Uterus (tissue), 4 donors: ENCODE data around the gene SEPTIN5. TPM values are rescaled to one million over a fixed set of nuclear protein-coding genes. Genes with fewer than 3 reads are reported as not detected.

Experiments
- DNase-seq, 2 donors: peaks; one replicate each; pipeline ENCODE4 v3.0.0-alpha.2; 2019 to 2020
- H3K27ac ChIP-seq, 2 donors: fragments of 200-600 bp; sonication (generic); 1 replicate in 1 of 2; 2 replicates in 1 of 2; pipeline ENCODE4 v1.5.1; 2016 to 2018
- H3K27me3 ChIP-seq, 2 donors: fragments of 200-600 bp; sonication (generic); one replicate each; pipeline ENCODE4 v1.5.1; 2018 to 2019; ENCODE audit warnings: control low read depth in 1 of 2
- H3K36me3 ChIP-seq, 2 donors: fragments of 200-600 bp; sonication (generic); one replicate each; pipeline ENCODE4 v1.5.1; 2019; ENCODE audit warnings: control low read depth in 1 of 2
- H3K4me1 ChIP-seq, 2 donors: fragments of 200-600 bp; sonication (generic); one replicate each; pipeline ENCODE4 v1.5.1; 2018 to 2019; ENCODE audit warnings: control low read depth in 1 of 2
- H3K4me3 ChIP-seq, 2 donors: fragments of 200-600 bp; sonication (generic); 1 replicate in 1 of 2; 2 replicates in 1 of 2; pipeline ENCODE4 v1.5.1; 2018 to 2019; ENCODE audit warnings: mild to moderate bottlenecking in 1 of 2
- H3K9me3 ChIP-seq, 2 donors: fragments of 200-600 bp; sonication (generic); one replicate each; pipeline ENCODE4 v1.5.1; 2019; ENCODE audit warnings: control low read depth in 1 of 2
- CTCF ChIP-seq, 4 experiments: fragments of 200-600 bp in 2 of 4; fragments of 450-650 bp in 2 of 4; sonication (generic) in 2 of 4; IDR thresholded peaks; one replicate each; pipeline ENCODE4 v1.5.1; 2016 to 2019; ENCODE audit warnings: antibody characterized with exemption in 4 of 4, mild to moderate bottlenecking in 2 of 4, moderate library complexity in 1 of 4
- POLR2A ChIP-seq, 2 donors: fragments of 450-650 bp; IDR thresholded peaks; one replicate each; pipeline ENCODE4 v1.6.1; 2016; ENCODE audit warnings: antibody characterized with exemption in 2 of 2, mild to moderate bottlenecking in 1 of 2, moderate library complexity in 1 of 2
- intact Hi-C: fragments of 100-400 bp; cut with DNase I; formaldehyde crosslinking; loops from one replicate; pipeline ENCODE4 v1.15.1; 2023; ENCODE audit warnings: low total_unique reads
- total RNA-seq, 4 donors: library from RNA; depleted of rRNA in 3 of 4; stranded (reverse); fragments of >200 nt in 3 of 4; gene quantifications; one replicate each; pipeline versions ENCODE4 v1.1.0 to v1.2.4, GENCODE V29; 2014 to 2023
- donor health status: DM: yes; HTN: yes; CAD: no.

Gene SEPTIN5
- total RNA-seq, 4 donors from 2014 or later, result 9.4 to 67.6 (median 25.3) TPM

- Histone ChIP-seq H3K4me1 (no peaks in the 10 kb centered on the region), H3K27ac (no peak overlapping the region), H3K4me3 (no peak overlapping the region), H3K9me3 (no peaks in the 10 kb centered on the region), H3K36me3 (no peaks in the 10 kb centered on the region), H3K27me3 (no peaks in the 10 kb centered on the region)
- DNase-seq, result no peak
- no peak for TF ChIP-seq POLR2A (IDR thresholded peaks at IDR 0.05)
- TF ChIP-seq CTCF (IDR thresholded peaks at IDR 0.05), result no peak
- intact Hi-C loops, result no loop called here
Measured at GRCh38 chr22:19748991-19749664, 34.8 kb downstream of the SEPTIN5 start.

- no peak for TF ChIP-seq CTCF (IDR thresholded peaks at IDR 0.05)
- TF ChIP-seq POLR2A (IDR thresholded peaks at IDR 0.05), result no peak
- no peaks in the 10 kb centered on the region for H3K9me3 ChIP-seq
- no peak for DNase-seq
- no peak overlapping the region for H3K4me3 ChIP-seq
- H3K27me3 ChIP-seq, result peaks cover 0 to 5% of the 10 kb centered on the region in 2 donors
- no peak overlapping the region for H3K27ac ChIP-seq
- intact Hi-C loops, result no loop called here
- H3K4me1 ChIP-seq, result peaks cover 0 to 1% of the 10 kb centered on the region in 2 donors
- H3K36me3 ChIP-seq, result no peaks in the 10 kb centered on the region
Measured at GRCh38 chr22:19749876-19750275, 35.6 kb downstream of the SEPTIN5 start.

- no peaks in the 10 kb centered on the region for H3K36me3 ChIP-seq
- no peak overlapping the region for H3K4me3 ChIP-seq
- peaks cover 3 to 12% of the 10 kb centered on the region in 2 donors for H3K27me3 ChIP-seq
- no peaks in the 10 kb centered on the region for H3K9me3 ChIP-seq
- H3K27ac ChIP-seq, result no peak overlapping the region
- DNase-seq, result no peak
- TF ChIP-seq POLR2A (IDR thresholded peaks at IDR 0.05) (no peak), CTCF (IDR thresholded peaks at IDR 0.05) (no peak)
- intact Hi-C loops, result no loop called here
- H3K4me1 ChIP-seq, result peaks cover 0 to 8% of the 10 kb centered on the region in 2 donors
Measured at GRCh38 chr22:19750507-19751490, 36.5 kb downstream of the SEPTIN5 start.

GRCh38 chr22:19751497-19752245 is 37.4 kb downstream of the SEPTIN5 start:
- no peak for DNase-seq
- Histone ChIP-seq H3K36me3 (no peaks in the 10 kb centered on the region), H3K9me3 (no peaks in the 10 kb centered on the region), H3K27me3 (peaks cover 10 to 19% of the 10 kb centered on the region in 2 donors), H3K4me3 (no peak overlapping the region), H3K4me1 (peaks cover 0 to 13% of the 10 kb centered on the region in 2 donors), H3K27ac (no peak overlapping the region)
- TF ChIP-seq CTCF (IDR thresholded peaks at IDR 0.05) (no peak), POLR2A (IDR thresholded peaks at IDR 0.05) (no peak)
- intact Hi-C loops, result no loop called here
